GM21447 (cell line): ENCODE measurements around the gene CEP83.
"Not testable (repeated sequence)": the region's sequence is repeated elsewhere in the genome, so short reads cannot be mapped to it uniquely, and the experiment has no call there.

Experiments
- ATAC-seq: cut with Tn5 transposase; IDR thresholded peaks from one replicate; pipeline ENCODE4 v1.9.1; 2021; ENCODE audit not compliant: unreplicated experiment

Gene CEP83

GRCh38 chr12:94380507-94380906 lies 79.2 kb downstream of the CEP83 start:
- ATAC-seq, result no peak

- no peak for ATAC-seq
Observed at GRCh38 chr12:94379479-94380113, 80.1 kb downstream of the CEP83 start.

- ATAC-seq, result no peak
Observed at GRCh38 chr12:94377599-94377998, 82.1 kb downstream of the CEP83 start.

GRCh38 chr12:94374124-94374523 lies 85.5 kb downstream of the CEP83 start:
- ATAC-seq, result no peak

GRCh38 chr12:94372461-94372860 lies 87.2 kb downstream of the CEP83 start:
- no peak for ATAC-seq

- ATAC-seq, result no peak
Observed at GRCh38 chr12:94362653-94363052, 97.0 kb downstream of the CEP83 start.

- no peak for ATAC-seq
Observed at GRCh38 chr12:94359761-94360160, 99.9 kb downstream of the CEP83 start.

- no peak for ATAC-seq
Observed at GRCh38 chr12:94353130-94353529, 106.5 kb downstream of the CEP83 start.

GRCh38 chr12:94340573-94340972 lies 119.1 kb downstream of the CEP83 start:
- no peak for ATAC-seq

GRCh38 chr12:94338006-94338794 lies 121.5 kb downstream of the CEP83 start:
- ATAC-seq, result no peak

- no peak for ATAC-seq
Observed at GRCh38 chr12:94336211-94336925, 123.3 kb downstream of the CEP83 start.

- no peak for ATAC-seq
Observed at GRCh38 chr12:94333396-94333795, 126.3 kb downstream of the CEP83 start.

GRCh38 chr12:94329366-94329765 lies 130.3 kb downstream of the CEP83 start:
- ATAC-seq, result no peak

- no peak for ATAC-seq
Observed at GRCh38 chr12:94327809-94328208, 131.9 kb downstream of the CEP83 start.

- ATAC-seq, result no peak
Observed at GRCh38 chr12:94326727-94327126, 132.9 kb downstream of the CEP83 start.

- ATAC-seq, result no peak
Observed at GRCh38 chr12:94326234-94326633, 133.4 kb downstream of the CEP83 start.

GRCh38 chr12:94322346-94322745 lies 137.3 kb downstream of the CEP83 start:
- no peak for ATAC-seq

- no peak for ATAC-seq
Observed at GRCh38 chr12:94320109-94320508, 139.6 kb downstream of the CEP83 start.

GRCh38 chr12:94318181-94318580 lies 141.5 kb downstream of the CEP83 start:
- ATAC-seq, result peak; percentile 72

GRCh38 chr12:94316600-94316999 lies 143.1 kb downstream of the CEP83 start:
- not testable (repeated sequence) for ATAC-seq

GRCh38 chr12:94312378-94312777 lies 147.3 kb downstream of the CEP83 start:
- no peak for ATAC-seq

- peak; percentile 65 for ATAC-seq
Observed at GRCh38 chr12:94309373-94309772, 150.3 kb downstream of the CEP83 start.
